ENCODE data around the gene C4BPA.

C4BPA gene

GRCh38 chr1:207191061-207191460 lies 87.0 kb downstream of the C4BPA start:
- DNase-seq (ENCODE audit: low spot score), result no peak

- DNase-seq (ENCODE audit: low spot score), result no peak
These were observed 87.7 kb downstream of the C4BPA start for GRCh38 chr1:207191776-207192175.

- DNase-seq (ENCODE audit: low spot score), result no peak
These were observed 90.2 kb downstream of the C4BPA start for GRCh38 chr1:207194197-207194596.

All from activated CD4-positive, alpha-beta T cell treated with anti-CD3 and anti-CD28 coated beads, Interleukin-2, Interleukin-4, amounts not matched to agents 100 ng/mL and 50 ng/mL, durations not matched to agents 16 hours and 8 hours (primary cell).